ENCODE results near the gene MYCBPAP. TPM values are rescaled to one million over a fixed set of nuclear protein-coding genes. Genes with fewer than 3 reads are reported as not detected.

Gene MYCBPAP
- total and polyA plus RNA-seq, 7 donors = 0.05 to 0.99 (median 0.27) TPM; not detected in 2

DNA sequence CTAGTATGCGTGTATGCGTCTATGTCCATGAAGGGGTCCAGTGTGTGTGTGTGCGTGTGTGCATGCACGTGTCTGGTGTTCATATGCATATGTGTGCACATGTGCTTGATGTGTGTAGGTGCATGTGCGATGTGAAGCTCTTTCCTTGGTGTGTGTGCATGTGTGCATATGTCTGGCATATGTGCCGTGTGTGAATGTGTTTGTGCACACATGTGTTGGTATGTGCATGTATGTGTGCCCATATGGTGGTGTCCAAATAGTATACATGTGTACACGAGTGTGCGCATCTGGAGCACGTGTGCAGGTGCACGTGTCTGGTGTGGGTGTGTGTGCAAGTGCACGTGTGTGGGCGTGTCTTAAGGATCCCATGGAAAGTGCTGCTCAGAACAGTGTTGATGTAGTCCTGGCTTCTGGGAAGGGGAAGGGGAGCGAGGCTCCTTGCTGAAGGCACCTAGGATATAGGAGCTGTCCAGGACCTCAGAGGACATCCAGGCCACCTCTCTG lies 69.3 kb downstream of the MYCBPAP start:
- no peaks in the 10 kb centered on the region for H3K9me3 ChIP-seq
- intact Hi-C loops (cut with DNase I) = no loop called here
- TF ChIP-seq, protein P1, sequence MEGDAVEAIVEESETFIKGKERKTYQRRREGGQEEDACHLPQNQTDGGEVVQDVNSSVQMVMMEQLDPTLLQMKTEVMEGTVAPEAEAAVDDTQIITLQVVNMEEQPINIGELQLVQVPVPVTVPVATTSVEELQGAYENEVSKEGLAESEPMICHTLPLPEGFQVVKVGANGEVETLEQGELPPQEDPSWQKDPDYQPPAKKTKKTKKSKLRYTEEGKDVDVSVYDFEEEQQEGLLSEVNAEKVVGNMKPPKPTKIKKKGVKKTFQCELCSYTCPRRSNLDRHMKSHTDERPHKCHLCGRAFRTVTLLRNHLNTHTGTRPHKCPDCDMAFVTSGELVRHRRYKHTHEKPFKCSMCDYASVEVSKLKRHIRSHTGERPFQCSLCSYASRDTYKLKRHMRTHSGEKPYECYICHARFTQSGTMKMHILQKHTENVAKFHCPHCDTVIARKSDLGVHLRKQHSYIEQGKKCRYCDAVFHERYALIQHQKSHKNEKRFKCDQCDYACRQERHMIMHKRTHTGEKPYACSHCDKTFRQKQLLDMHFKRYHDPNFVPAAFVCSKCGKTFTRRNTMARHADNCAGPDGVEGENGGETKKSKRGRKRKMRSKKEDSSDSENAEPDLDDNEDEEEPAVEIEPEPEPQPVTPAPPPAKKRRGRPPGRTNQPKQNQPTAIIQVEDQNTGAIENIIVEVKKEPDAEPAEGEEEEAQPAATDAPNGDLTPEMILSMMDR (IDR thresholded peaks at IDR 0.05) = no peak
- H3K4me3 ChIP-seq = no peak overlapping the region
- WGBS, 3 donors = 90 to 93% (median 91%) methylated on average over 13 of the region's 13 CpGs
- no peaks in the 10 kb centered on the region for H3K36me3 ChIP-seq (ENCODE audit: insufficient read depth in 1 of 2, low read depth in 1 of 2)
- no peak for DNase-seq
- H3K27ac ChIP-seq = no peak overlapping the region
- peaks cover 0 to 3% (median 0%) of the 10 kb centered on the region in 3 donors for H3K27me3 ChIP-seq (ENCODE audit: insufficient read depth in 3 of 3, low read length in 2 of 3)
- ATAC-seq = no peak
- no peaks in the 10 kb centered on the region for H3K4me1 ChIP-seq

DNA sequence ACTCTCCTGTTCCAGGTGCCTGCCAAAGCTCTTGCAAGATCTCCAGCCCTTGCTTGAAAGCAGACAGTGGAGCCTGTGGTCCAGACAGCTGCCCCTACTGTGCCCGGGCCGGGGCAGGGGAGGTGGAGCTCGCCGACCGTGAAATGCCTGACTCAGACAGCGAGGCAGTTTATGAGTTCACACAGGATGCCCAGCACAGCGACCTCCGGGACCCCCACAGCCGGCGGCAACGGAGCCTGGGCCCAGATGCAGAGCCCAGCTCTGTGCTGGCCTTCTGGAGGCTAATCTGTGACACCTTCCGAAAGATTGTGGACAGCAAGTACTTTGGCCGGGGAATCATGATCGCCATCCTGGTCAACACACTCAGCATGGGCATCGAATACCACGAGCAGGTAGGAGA lies 69.9 kb downstream of the MYCBPAP start:
- H3K9me3 ChIP-seq = no peaks in the 10 kb centered on the region
- H3K36me3 ChIP-seq (ENCODE audit: insufficient read depth in 1 of 2, low read depth in 1 of 2) = no peaks in the 10 kb centered on the region
- H3K27ac ChIP-seq = no peak overlapping the region
- ATAC-seq (no peak), DNase-seq (no peak)
- WGBS, 3 donors = 68 to 75% (median 74%) methylated on average over 16 of the region's 16 CpGs
- peaks cover 0 to 3% (median 0%) of the 10 kb centered on the region in 3 donors for H3K27me3 ChIP-seq (ENCODE audit: insufficient read depth in 3 of 3, low read length in 2 of 3)
- TF ChIP-seq, protein P1 (IDR thresholded peaks at IDR 0.05) = no peak
- no peaks in the 10 kb centered on the region for H3K4me1 ChIP-seq
- no peak overlapping the region for H3K4me3 ChIP-seq
- intact Hi-C loops (cut with DNase I) = no loop called here

GRCh38 chr17:50579399-50579798 lies 71.2 kb downstream of the MYCBPAP start:
- 83 to 93% (median 90%) methylated on average over 7 of the region's 7 CpGs for WGBS, 3 donors
- no peak overlapping the region for H3K27ac ChIP-seq
- peaks cover 0 to 3% (median 0%) of the 10 kb centered on the region in 3 donors for H3K27me3 ChIP-seq (ENCODE audit: insufficient read depth in 3 of 3, low read length in 2 of 3)
- no peak for ATAC-seq
- H3K4me3 ChIP-seq = no peak overlapping the region
- H3K9me3 ChIP-seq = no peaks in the 10 kb centered on the region
- TF ChIP-seq, protein P1 (IDR thresholded peaks at IDR 0.05) = no peak
- no peaks in the 10 kb centered on the region for H3K36me3 ChIP-seq (ENCODE audit: insufficient read depth in 1 of 2, low read depth in 1 of 2)
- DNase-seq = no peak
- H3K4me1 ChIP-seq = no peaks in the 10 kb centered on the region
- intact Hi-C loops (cut with DNase I) = no loop called here

DNA sequence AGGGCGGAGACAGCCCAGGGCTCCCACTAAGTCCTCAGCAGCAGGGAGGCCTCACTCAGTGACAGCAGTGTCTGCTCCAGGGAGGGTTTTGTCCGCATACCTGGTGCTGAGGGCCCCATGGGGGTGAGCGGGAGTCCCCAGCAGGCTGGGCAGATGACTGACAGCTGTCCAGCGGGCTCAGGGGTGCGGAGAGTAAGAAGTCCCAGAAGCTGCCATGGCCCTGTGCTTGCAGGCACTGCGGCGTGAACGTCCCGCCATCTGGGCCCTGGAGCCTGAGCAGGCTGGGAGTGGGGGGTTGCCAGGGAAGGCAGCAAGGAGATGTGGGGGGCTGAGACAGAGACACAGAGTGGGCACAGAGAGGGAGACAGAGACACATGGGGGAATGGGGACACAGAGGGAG lies 72.4 kb downstream of the MYCBPAP start:
- Histone ChIP-seq H3K27me3 (ENCODE audit: insufficient read depth in 3 of 3, low read length in 2 of 3) (peaks cover 0 to 3% (median 0%) of the 10 kb centered on the region in 3 donors), H3K4me1 (no peaks in the 10 kb centered on the region), H3K9me3 (no peaks in the 10 kb centered on the region), H3K27ac (no peak overlapping the region), H3K4me3 (no peak overlapping the region), H3K36me3 (ENCODE audit: insufficient read depth in 1 of 2, low read depth in 1 of 2) (no peaks in the 10 kb centered on the region)
- TF ChIP-seq, protein P1 (IDR thresholded peaks at IDR 0.05) = no peak
- intact Hi-C loops (cut with DNase I) = no loop called here
- ATAC-seq (no peak), DNase-seq (no peak)
- 90 to 93% (median 92%) methylated on average over 9 of the region's 9 CpGs for WGBS, 3 donors

Other genes with a start within 250 kb of the MYCBPAP start
- not detected for gene TMEM92, start 234.0 kb upstream of the MYCBPAP start, total RNA-seq
- gene TMEM92, start 234.0 kb upstream of the MYCBPAP start, polyA plus RNA-seq = under 1 TPM in 2 of 3 donors, not detected in 1; 0.01 to 0.07 TPM
- gene XYLT2, start 162.3 kb upstream of the MYCBPAP start, total RNA-seq = 1 to 10 TPM; 3.4 to 6.1 (median 4.3) TPM
- gene XYLT2, start 162.3 kb upstream of the MYCBPAP start, polyA plus RNA-seq = 1 to 10 TPM; 2.8 to 6.3 (median 3.2) TPM
- gene MRPL27, start 135.3 kb upstream of the MYCBPAP start, total RNA-seq = 100 to 1,000 TPM in 2 of 4 donors, 10 to 100 TPM in 2; 70.7 to 133 (median 95.3) TPM
- gene MRPL27, start 135.3 kb upstream of the MYCBPAP start, polyA plus RNA-seq = 100 to 1,000 TPM; 128 to 468 (median 281) TPM
- under 1 TPM in 2 of 4 donors, not detected in 2; 0.15 to 0.32 TPM for gene EME1, start 135.2 kb upstream of the MYCBPAP start, total RNA-seq
- gene EME1, start 135.2 kb upstream of the MYCBPAP start, polyA plus RNA-seq = under 1 TPM; 0.06 to 0.39 (median 0.29) TPM
- gene LRRC59, start 110.9 kb upstream of the MYCBPAP start, total RNA-seq = 10 to 100 TPM; 15.9 to 53.9 (median 44.7) TPM
- gene LRRC59, start 110.9 kb upstream of the MYCBPAP start, polyA plus RNA-seq = 100 to 1,000 TPM in 1 of 3 donors, 10 to 100 TPM in 2; 40.8 to 122 (median 90.2) TPM
- gene ACSF2, start 82.2 kb upstream of the MYCBPAP start, total RNA-seq = 10 to 100 TPM; 14.4 to 72.3 (median 44.7) TPM
- 10 to 100 TPM; 17.0 to 69.7 (median 19.6) TPM for gene ACSF2, start 82.2 kb upstream of the MYCBPAP start, polyA plus RNA-seq
- under 1 TPM in 3 of 4 donors, not detected in 1; 0.32 to 0.76 (median 0.44) TPM for gene CHAD, start 39.6 kb upstream of the MYCBPAP start, total RNA-seq
- under 1 TPM in 2 of 3 donors, not detected in 1; 0.09 to 0.42 TPM for gene CHAD, start 39.6 kb upstream of the MYCBPAP start, polyA plus RNA-seq
- 10 to 100 TPM; 44.1 to 60.4 (median 50.0) TPM for gene RSAD1, start 29.6 kb upstream of the MYCBPAP start, total RNA-seq
- gene RSAD1, start 29.6 kb upstream of the MYCBPAP start, polyA plus RNA-seq = 10 to 100 TPM; 34.3 to 63.2 (median 52.4) TPM
- under 1 TPM in 2 of 4 donors, not detected in 2; 0.12 to 0.15 TPM for gene EPN3, start 24.3 kb downstream of the MYCBPAP start, total RNA-seq
- gene EPN3, start 24.3 kb downstream of the MYCBPAP start, polyA plus RNA-seq = under 1 TPM in 1 of 3 donors, not detected in 2; 0.03 TPM
- 10 to 100 TPM; 16.7 to 25.8 (median 21.9) TPM for gene SPATA20, start 38.7 kb downstream of the MYCBPAP start, total RNA-seq
- 1 to 10 TPM; 4.8 to 9.7 (median 5.4) TPM for gene SPATA20, start 38.7 kb downstream of the MYCBPAP start, polyA plus RNA-seq
- under 1 TPM in 3 of 4 donors, not detected in 1; 0.02 to 0.24 (median 0.17) TPM for gene CACNA1G, start 52.3 kb downstream of the MYCBPAP start, total RNA-seq
- gene CACNA1G, start 52.3 kb downstream of the MYCBPAP start, polyA plus RNA-seq = under 1 TPM in 2 of 3 donors, not detected in 1; 0.04 TPM
- 1 to 10 TPM in 2 of 4 donors, under 1 TPM in 2; 0.36 to 1.6 (median 0.94) TPM for gene ABCC3, start 126.4 kb downstream of the MYCBPAP start, total RNA-seq
- gene ABCC3, start 126.4 kb downstream of the MYCBPAP start, polyA plus RNA-seq = 1 to 10 TPM in 1 of 3 donors, under 1 TPM in 2; 0.39 to 1.2 (median 0.45) TPM
- gene ANKRD40, start 199.5 kb downstream of the MYCBPAP start, total RNA-seq = 100 to 1,000 TPM in 3 of 4 donors, 10 to 100 TPM in 1; 91.8 to 132 (median 112) TPM
- 100 to 1,000 TPM in 1 of 3 donors, 10 to 100 TPM in 2; 42.6 to 155 (median 46.6) TPM for gene ANKRD40, start 199.5 kb downstream of the MYCBPAP start, polyA plus RNA-seq
- 10 to 100 TPM; 25.4 to 55.9 (median 49.9) TPM for gene LUC7L3, start 211.2 kb downstream of the MYCBPAP start, total RNA-seq
- gene LUC7L3, start 211.2 kb downstream of the MYCBPAP start, polyA plus RNA-seq = 100 to 1,000 TPM in 1 of 3 donors, 10 to 100 TPM in 2; 33.4 to 108 (median 49.2) TPM